D721Med (cell line): ENCODE measurements around the gene GLP1R.

Experiments
- DNase-seq: peaks from one replicate; pipeline ENCODE4 v3.0.0; 2011; ENCODE audit warnings: low spot score; ENCODE audit not compliant: insufficient read length
- FAIRE-seq: peaks from 2 replicates; lab custom pipeline; 2011; peaks lifted over from hg19 to GRCh38; lab: Jason Lieb, UNC
- TF ChIP-seq, protein P1 (sequence below): IDR thresholded peaks from 2 replicates; pipeline ENCODE4 v1.5.1; 2012; ENCODE audit warnings: mild to moderate bottlenecking, control low read depth; ENCODE audit not compliant: insufficient read depth; ENCODE audit errors: missing control alignments

The GLP1R gene

GRCh38 chr6:39061588-39061987 lies 13.0 kb downstream of the GLP1R start:
- TF ChIP-seq, protein P1, sequence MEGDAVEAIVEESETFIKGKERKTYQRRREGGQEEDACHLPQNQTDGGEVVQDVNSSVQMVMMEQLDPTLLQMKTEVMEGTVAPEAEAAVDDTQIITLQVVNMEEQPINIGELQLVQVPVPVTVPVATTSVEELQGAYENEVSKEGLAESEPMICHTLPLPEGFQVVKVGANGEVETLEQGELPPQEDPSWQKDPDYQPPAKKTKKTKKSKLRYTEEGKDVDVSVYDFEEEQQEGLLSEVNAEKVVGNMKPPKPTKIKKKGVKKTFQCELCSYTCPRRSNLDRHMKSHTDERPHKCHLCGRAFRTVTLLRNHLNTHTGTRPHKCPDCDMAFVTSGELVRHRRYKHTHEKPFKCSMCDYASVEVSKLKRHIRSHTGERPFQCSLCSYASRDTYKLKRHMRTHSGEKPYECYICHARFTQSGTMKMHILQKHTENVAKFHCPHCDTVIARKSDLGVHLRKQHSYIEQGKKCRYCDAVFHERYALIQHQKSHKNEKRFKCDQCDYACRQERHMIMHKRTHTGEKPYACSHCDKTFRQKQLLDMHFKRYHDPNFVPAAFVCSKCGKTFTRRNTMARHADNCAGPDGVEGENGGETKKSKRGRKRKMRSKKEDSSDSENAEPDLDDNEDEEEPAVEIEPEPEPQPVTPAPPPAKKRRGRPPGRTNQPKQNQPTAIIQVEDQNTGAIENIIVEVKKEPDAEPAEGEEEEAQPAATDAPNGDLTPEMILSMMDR, result no peak
- DNase-seq (no peak), FAIRE-seq (no peak)

GRCh38 chr6:39062014-39062740 lies 13.6 kb downstream of the GLP1R start:
- DNase-seq (peak; percentile 40), FAIRE-seq (no peak)
- TF ChIP-seq, protein P1, result no peak

- no peak for FAIRE-seq
- TF ChIP-seq, protein P1, result no peak
These were observed 14.9 kb downstream of the GLP1R start for GRCh38 chr6:39063526-39063925.

DNA sequence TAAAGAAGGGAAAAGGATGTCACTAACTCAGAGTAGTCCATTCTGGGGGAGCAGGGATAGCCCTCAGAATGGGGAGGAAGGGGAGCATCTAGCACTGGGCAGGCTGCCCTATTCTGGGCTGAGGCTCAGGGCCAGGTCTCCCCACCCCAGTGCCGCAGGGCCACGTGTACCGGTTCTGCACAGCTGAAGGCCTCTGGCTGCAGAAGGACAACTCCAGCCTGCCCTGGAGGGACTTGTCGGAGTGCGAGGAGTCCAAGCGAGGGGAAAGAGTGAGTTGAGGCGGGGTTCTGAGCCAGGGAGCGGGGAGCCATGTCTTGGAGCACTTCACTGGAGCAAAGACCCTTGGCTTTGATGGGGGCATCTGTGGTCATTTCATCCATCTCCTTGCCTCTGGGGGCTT lies 17.0 kb downstream of the GLP1R start:
- FAIRE-seq (no peak), DNase-seq (no peak)
- TF ChIP-seq, protein P1, result no peak

More at GRCh38 chr6:39063526-39063925, 14.9 kb downstream of the GLP1R start:
- DNase-seq, result no peak

- FAIRE-seq, result no peak
- DNase-seq, result no peak
- TF ChIP-seq, protein P1, result no peak
These were observed 19.8 kb downstream of the GLP1R start for GRCh38 chr6:39068391-39068790.

DNA sequence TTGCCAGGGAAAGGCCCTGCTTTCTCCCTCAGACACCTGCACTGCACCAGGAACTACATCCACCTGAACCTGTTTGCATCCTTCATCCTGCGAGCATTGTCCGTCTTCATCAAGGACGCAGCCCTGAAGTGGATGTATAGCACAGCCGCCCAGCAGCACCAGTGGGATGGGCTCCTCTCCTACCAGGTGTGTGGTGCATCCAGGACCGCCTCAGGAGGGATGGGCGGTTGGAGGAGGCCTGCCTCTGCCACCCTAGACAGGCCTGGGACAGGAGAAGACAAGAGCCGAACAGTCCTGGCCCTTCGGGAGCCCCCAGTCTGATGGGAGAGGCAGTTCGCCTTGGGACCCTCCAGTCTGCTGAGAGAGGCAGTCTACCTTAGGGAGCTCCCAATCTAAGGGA lies 24.2 kb downstream of the GLP1R start:
- DNase-seq (no peak), FAIRE-seq (no peak)
- TF ChIP-seq, protein P1, result no peak
